Activated CD4-positive, alpha-beta T cell treated with anti-CD3 and anti-CD28 coated beads, Interleukin-2, amount 50 U/mL, for 24 hours (primary cell): ENCODE results near the gene ADH1B.
"Not testable (repeated sequence)": the region's sequence is repeated elsewhere in the genome, so short reads cannot be mapped to it uniquely, and the experiment has no call there.

ENCODE experiments used
- DNase-seq, 2 donors: peaks; one replicate each; pipeline ENCODE4 v3.0.0-alpha.2; 2020; ENCODE audit warnings: low read depth in 1 of 2, low spot score in 1 of 2

Gene ADH1B

GRCh38 chr4:99324361-99324760 is 3.2 kb upstream of the ADH1B start:
- no peak for DNase-seq

DNA sequence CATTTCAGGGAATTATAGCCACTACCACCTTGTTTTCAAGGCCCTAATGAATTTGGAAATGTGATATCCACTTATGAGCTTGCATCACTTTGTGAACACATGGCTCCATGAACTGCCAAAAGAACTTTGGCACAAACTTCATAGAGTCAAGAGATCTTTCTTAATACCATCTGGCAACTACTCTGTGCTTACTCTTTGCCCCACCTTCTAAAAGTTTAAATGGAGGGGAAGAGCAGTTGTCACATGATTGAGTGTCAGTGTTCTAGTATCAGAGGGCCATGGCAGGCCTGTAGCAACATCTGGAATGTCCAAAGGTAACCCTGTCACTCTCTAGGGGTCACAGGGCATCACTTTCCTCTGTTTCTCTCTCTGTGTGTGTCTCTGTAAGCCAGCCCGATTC is 2.6 kb upstream of the ADH1B start:
- no peak for DNase-seq

DNA sequence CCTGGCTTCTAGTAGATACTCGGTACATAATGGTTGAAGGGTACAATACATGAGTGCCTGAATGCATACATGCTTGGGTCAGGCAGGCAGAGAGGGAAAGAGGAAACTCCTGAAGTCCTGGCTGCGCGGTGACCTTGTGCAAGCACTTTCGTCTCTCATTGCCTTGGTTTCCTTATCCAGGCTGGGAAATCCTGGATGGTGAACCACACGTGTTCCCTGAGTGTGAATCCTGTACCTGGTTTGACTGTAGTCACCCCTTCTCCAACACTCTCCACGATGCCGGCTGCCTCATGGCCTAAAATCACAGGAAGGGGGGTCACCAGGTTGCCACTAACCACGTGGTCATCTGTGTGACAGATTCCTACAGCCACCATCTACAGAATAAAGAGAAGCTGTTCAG is 3.4 kb downstream of the ADH1B start:
- DNase-seq = not testable (repeated sequence)

DNA sequence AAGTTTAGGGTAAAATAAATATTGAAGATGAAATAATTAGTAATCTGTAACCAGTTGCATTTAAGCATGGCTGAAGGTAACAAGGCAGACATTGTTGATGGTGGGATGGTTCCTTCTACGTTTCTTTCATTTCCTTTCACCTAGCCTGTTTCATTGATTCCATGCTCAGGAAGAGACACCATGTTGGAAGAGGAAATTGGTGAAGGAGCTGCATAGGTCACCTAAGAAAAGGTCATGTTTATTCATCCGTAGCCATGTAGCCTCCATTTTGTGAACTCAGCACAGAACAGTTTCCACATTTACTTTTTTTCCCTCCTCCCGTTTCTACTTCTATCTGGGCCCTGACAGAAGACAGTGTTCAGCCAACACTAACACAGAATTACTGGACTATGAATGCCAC is 3.8 kb downstream of the ADH1B start:
- no peak for DNase-seq

- DNase-seq = no peak
These were observed 5.4 kb downstream of the ADH1B start for GRCh38 chr4:99315839-99316238.

GRCh38 chr4:99314211-99314610 is 7.0 kb downstream of the ADH1B start:
- no peak for DNase-seq

GRCh38 chr4:99310389-99310788 is 10.8 kb downstream of the ADH1B start:
- no peak for DNase-seq

GRCh38 chr4:99305638-99306400 is 15.4 kb downstream of the ADH1B start:
- no peak for DNase-seq

DNA sequence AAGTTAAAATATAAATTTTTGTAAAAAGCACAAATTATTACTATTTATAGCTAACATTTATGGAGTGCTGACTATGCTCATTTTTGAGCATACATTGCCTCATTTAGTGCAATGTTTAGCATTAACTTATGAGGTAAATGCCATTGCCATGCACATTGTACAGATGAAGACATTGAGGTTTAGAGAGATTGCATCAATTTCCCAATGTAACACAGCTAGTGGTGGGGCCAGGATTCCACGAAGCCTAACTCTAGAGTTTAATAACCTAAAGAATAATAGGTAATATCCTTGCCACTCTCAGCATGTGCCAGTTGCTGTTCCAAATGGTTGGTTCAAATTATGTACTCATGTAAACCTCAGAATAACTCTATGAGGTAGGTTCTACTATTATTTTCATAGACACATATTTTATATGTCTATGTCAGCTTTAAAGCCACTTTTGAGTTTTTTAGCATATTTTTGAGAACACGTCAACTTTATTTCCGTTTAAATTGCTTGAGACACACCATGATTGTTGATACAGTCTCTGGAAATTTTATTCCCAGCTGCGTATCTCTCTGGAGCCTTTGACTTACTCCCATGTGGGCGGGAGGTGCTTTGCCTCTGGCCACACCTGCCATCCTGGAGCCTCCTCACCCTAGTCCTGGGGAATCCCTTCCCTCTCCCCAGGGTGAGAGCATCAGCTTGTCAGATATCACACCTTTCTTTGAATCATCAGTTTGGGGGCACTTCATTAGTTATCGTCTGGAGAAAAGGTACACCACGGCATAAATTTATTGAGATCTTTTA is 19.6 kb downstream of the ADH1B start:
- no peak for DNase-seq

DNA sequence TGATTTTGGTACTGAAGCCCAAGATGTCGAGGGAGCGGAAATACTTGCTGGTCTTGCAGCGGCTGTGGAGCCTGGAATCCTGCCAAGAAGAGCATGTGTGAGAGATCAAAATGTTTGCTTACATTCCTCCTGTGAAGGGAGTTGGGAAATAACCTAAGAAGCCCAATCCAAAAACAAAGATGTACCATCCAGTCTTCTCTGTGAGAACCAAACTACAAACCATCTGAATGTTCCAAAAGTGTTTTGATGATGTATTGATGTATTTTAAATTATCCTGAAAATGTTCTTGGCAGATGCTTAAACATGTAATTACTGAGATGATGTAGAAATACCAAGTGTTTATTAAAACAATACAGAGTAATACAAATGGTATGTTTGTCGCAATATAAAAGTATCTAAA is 20.3 kb downstream of the ADH1B start:
- no peak for DNase-seq

DNA sequence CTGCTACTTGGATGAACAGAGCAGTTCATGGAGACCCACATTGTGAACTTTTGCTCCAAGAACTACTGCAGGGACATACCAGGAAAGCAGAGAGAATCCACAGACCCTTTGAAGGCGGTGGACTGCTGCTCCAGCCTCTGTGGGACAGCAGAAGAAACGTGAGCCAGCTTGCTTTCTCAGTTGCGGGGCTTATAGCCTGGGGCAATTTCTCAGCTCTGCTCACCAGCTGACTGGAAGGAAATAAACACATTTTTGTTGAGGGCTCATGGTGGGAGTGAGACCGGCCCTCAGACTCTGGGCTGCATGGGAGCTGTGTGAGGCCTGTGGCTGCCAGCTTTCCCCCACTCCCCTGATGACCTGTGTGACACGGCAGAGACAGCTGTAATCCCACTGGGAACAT is 27.8 kb downstream of the ADH1B start:
- no peak for DNase-seq

GRCh38 chr4:99290848-99291786 is 30.1 kb downstream of the ADH1B start, which contains the start of gene ADH1A:
Gene ADH1A (minus strand): TSS chr4:99290985. CDS start chr4:99290914, 71 bp downstream.
- no peak for DNase-seq

DNA sequence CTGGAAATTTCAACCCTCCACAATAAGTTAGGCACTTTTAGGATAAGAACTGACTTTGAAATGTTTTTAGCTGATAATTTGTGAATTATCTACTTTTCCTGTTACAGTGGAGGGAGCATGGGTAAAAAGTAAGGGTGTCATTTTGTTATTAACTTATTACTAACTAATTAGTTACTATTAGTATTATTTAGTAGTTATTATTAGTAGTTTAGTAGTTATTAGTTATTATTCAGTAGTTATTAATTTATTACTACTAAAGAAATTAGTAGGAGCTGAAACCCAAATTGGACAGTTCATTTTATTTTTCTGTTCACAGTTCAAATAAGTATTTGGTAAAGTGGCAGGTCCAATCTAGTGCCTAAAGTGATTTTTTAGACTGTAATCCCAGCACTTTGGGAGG is 35.8 kb downstream of the ADH1B start:
- no peak for DNase-seq

- no peak for DNase-seq
These were observed 38.5 kb downstream of the ADH1B start for GRCh38 chr4:99282731-99283130.

DNA sequence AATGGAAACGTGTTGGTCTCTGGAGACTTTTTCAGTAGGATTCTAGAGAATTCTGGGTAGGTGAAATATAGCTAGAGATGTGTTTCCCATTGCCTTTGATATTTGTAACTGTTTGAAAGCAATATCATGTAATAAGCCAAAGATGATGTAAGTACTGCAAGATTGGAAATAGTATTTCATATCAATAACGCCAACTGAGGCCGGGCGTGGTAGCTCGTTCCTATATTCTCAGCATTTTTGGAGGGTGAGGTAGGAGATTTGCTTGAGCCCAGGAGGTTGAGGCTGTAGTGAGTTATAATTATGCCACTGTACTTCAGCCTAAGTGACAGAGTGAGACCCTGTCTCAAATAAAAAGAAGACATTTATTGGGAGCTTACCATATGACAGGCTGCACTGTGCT is 39.9 kb downstream of the ADH1B start:
- no peak for DNase-seq

- no peak for DNase-seq
These were observed 44.8 kb downstream of the ADH1B start for GRCh38 chr4:99276417-99276816.

DNA sequence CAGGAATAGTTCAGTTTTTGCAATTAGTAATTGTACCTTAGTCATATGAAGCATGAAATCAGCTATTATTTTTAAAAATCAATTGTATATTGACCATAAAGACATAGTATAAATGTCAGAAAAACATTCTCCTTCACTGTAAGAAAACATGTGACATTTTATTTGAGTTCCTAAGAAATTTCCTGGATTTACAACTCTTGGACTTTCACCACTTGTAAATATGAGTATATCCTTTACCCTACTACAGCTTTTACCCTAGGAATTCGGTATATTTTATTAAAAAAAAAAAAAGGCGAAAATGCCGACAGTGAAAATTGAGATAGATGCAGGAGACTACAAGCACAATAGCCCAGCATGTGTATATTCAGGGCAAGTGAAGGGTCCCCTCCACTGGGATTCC is 45.3 kb downstream of the ADH1B start:
- DNase-seq = no peak

DNA sequence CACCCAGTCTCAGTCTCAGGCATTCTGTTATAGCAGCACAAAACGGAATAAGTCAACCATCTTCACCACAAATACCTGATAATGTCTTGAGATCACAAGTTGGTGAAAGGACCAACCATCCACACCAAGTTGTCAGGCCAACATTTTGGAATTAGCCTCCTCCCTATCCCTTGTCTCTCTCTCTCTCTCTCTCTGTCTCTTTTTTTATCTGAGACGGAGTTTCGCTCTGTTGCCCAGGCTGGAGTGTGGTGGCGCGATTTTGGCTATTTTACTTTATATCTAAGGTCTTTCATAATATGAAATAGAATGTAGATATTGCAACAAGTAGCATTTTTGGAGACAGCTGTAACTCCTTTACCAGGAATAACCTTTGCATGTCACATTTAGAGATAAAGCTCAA is 46.2 kb downstream of the ADH1B start:
- no peak for DNase-seq

- no peak for DNase-seq
These were observed 47.5 kb downstream of the ADH1B start for GRCh38 chr4:99273704-99274103.

DNA sequence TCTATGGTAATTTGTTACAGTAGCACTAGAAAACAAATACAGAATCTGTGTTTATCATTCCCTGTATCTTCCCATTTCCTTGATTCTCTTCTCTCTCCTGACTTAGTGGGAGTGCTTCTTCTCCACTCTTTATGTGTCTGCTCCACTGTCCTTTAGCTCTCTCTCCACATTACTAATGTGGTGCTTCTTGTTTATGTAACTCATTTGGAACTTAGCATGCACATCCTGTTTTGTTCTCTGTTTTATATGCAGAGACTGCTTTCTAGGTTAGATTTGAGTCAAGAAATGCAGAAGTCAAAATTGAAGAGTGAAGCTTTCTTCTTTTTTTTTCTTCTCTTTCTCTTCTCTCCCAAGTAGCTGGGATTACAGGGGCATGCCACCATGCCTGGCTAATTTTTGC is 56.3 kb downstream of the ADH1B start:
- no peak for DNase-seq
